ENCODE measurements around the gene TRIM56.

DNA sequence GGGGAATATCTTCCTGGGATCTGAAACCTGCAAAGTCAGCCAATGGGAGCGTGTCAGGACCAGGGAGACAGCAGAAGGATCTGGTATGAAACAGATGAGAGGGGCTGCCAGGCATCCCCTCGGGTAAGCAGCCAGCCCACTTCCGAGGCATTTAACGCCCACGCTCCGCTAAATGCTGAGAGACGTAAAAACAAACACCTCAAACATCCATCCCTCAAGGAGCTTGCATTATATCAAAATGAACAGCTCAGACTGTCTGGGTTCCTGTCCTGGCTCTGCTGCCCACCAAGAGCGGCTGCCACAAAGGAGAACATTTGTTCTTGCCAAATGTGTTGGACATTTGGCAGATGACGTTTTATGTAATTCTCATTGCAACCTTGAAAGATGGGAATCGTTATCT is 34.6 kb downstream of the TRIM56 start:
- TF ChIP-seq, protein P1, sequence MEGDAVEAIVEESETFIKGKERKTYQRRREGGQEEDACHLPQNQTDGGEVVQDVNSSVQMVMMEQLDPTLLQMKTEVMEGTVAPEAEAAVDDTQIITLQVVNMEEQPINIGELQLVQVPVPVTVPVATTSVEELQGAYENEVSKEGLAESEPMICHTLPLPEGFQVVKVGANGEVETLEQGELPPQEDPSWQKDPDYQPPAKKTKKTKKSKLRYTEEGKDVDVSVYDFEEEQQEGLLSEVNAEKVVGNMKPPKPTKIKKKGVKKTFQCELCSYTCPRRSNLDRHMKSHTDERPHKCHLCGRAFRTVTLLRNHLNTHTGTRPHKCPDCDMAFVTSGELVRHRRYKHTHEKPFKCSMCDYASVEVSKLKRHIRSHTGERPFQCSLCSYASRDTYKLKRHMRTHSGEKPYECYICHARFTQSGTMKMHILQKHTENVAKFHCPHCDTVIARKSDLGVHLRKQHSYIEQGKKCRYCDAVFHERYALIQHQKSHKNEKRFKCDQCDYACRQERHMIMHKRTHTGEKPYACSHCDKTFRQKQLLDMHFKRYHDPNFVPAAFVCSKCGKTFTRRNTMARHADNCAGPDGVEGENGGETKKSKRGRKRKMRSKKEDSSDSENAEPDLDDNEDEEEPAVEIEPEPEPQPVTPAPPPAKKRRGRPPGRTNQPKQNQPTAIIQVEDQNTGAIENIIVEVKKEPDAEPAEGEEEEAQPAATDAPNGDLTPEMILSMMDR (CRISPR knock-in tag; IDR thresholded peaks at IDR 0.05): no peak
- TF ChIP-seq EP300 (IDR thresholded peaks at IDR 0.05; ENCODE audit: low read depth in 2 of 2, low read length in 2 of 2) (no peak), EP300 (CRISPR knock-in tag; IDR thresholded peaks at IDR 0.05; ENCODE audit: borderline replicate concordance) (no peak), ZBTB1 (CRISPR knock-in tag; IDR thresholded peaks at IDR 0.05; ENCODE audit: borderline replicate concordance) (no peak), TAF15 (IDR thresholded peaks at IDR 0.05; ENCODE audit: low read depth, low read length, poor library complexity, severe bottlenecking) (no peak), ZFP36 (IDR thresholded peaks at IDR 0.05; ENCODE audit: borderline replicate concordance, low read depth, low read length, partially characterized antibody) (no peak), NFE2L2 (IDR thresholded peaks at IDR 0.05; ENCODE audit: low read length) (no peak), ZFP1 (CRISPR knock-in tag; IDR thresholded peaks at IDR 0.05) (no peak), HCFC1 (IDR thresholded peaks at IDR 0.05; ENCODE audit: low read depth, low read length) (no peak)
- TF ChIP-seq, protein P2, sequence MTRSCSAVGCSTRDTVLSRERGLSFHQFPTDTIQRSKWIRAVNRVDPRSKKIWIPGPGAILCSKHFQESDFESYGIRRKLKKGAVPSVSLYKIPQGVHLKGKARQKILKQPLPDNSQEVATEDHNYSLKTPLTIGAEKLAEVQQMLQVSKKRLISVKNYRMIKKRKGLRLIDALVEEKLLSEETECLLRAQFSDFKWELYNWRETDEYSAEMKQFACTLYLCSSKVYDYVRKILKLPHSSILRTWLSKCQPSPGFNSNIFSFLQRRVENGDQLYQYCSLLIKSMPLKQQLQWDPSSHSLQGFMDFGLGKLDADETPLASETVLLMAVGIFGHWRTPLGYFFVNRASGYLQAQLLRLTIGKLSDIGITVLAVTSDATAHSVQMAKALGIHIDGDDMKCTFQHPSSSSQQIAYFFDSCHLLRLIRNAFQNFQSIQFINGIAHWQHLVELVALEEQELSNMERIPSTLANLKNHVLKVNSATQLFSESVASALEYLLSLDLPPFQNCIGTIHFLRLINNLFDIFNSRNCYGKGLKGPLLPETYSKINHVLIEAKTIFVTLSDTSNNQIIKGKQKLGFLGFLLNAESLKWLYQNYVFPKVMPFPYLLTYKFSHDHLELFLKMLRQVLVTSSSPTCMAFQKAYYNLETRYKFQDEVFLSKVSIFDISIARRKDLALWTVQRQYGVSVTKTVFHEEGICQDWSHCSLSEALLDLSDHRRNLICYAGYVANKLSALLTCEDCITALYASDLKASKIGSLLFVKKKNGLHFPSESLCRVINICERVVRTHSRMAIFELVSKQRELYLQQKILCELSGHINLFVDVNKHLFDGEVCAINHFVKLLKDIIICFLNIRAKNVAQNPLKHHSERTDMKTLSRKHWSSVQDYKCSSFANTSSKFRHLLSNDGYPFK (CRISPR knock-in tag; IDR thresholded peaks at IDR 0.05; ENCODE audit: borderline replicate concordance): no peak
